Activated CD8-positive, alpha-beta T cell treated with anti-CD3 and anti-CD28 coated beads for 36 hours (primary cell): ENCODE results near the gene PPP1R7. TPM values are rescaled to one million over a fixed set of nuclear protein-coding genes. Genes with fewer than 3 reads are reported as not detected.

ENCODE experiments used
- ATAC-seq: fragments of 200-7000 bp; cut with Tn5 transposase; one replicate; pipeline ENCODE4 v1.10.0; 2021; ENCODE audit warnings: mild to moderate bottlenecking, moderate library complexity
- CTCF ChIA-PET: fragments of 350-600 bp; sonication (Branson Sonifier 250); formaldehyde crosslinking; loops from one replicate; lab custom pipeline; 2021; ENCODE audit warnings: antibody characterized with exemption; lab: Charles Lee
- POLR2A ChIA-PET: fragments of 350-600 bp; sonication (Branson Sonifier 250); formaldehyde crosslinking; loops from one replicate; lab custom pipeline; 2021; ENCODE audit warnings: antibody characterized with exemption; lab: Charles Lee
- DNase-seq: peaks from one replicate; pipeline ENCODE4 v3.0.0-alpha.2; 2020
- H3K27ac Mint-ChIP-seq: one replicate; pipeline ENCODE4 v1.8.0; 2021; ENCODE audit warnings: mild to moderate bottlenecking, mixed read lengths
- H3K27me3 Mint-ChIP-seq: one replicate; pipeline ENCODE4 v1.8.0; 2021; ENCODE audit warnings: mixed read lengths
- H3K36me3 Mint-ChIP-seq: one replicate; pipeline ENCODE4 v1.8.0; 2021; ENCODE audit warnings: low read depth, mixed read lengths
- H3K4me1 Mint-ChIP-seq: one replicate; pipeline ENCODE4 v1.8.0; 2021; ENCODE audit warnings: low read depth, mixed read lengths
- H3K4me3 Mint-ChIP-seq: one replicate; pipeline ENCODE4 v1.8.0; 2021; ENCODE audit warnings: mild to moderate bottlenecking, moderate library complexity, mixed read lengths
- H3K9me3 Mint-ChIP-seq: one replicate; pipeline ENCODE4 v1.8.0; 2021; ENCODE audit warnings: mixed read lengths
- intact Hi-C: fragments of 100-400 bp; cut with micrococcal nuclease; formaldehyde crosslinking; loops from one replicate; pipeline ENCODE4 v1.10.0; 2022
- total RNA-seq, 2 experiments: library from RNA; stranded (reverse); gene quantifications; one replicate each; pipeline ENCODE4 v1.2.3, GENCODE V29; 2021
- TF ChIP-seq, protein P1 (sequence below): fragments of 200-600 bp; IDR thresholded peaks from one replicate; pipeline ENCODE4 v1.8.0; 2022; ENCODE audit warnings: antibody characterized with exemption, mild to moderate bottlenecking

PPP1R7 gene
- total RNA-seq, 2 experiments from 2014 or later, result 82.9 to 88.7 TPM

DNA sequence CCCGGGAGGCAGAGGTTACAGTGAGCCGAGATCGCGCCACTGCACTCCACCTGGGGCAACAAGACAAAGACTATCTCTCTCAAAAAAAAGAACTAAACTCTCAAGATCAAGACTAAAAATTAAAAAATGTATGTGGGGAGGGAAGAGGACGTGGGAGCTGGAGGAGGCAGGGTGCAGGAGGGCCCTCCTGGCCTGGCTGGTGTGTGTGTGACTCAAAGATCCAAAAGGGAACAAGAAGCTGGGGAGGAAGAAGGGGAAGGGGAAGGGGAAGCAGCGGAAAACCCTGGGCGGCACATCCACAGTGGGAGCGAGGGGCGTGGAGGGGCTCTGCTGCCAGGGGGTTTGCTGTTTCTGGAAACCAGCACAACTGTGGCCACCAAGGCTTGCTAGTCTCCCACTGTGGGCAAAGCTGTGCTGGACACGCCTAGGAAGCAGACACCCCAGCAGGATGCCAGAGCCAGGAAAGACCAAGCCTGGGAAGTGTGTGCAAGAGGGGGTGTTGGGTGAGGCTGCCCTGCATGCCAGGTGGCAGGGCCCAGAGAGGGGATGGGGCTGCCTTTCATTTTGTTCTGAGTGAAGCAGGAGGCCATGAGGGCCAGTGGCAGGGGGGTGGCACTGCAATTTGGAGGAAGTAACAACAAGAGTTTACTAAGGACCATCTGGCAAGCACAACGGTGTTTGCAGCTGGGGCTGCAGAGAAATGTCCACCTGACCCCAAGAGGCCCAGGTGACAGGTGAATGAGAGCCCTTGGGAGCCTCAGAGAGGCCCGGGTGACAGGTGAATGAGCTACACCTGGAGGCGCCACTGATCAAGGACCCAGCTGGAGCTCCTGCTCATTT, 82.7 kb downstream of the PPP1R7 start:
- ATAC-seq, result no peak
- no peaks in the 10 kb centered on the region for H3K9me3 Mint-ChIP-seq
- POLR2A ChIA-PET, result interaction anchor here (1.1 kb wide), 1 partner anchor 14 kb away, joined by 3 read pairs; no protein-coding TSS in a partner anchor
- TF ChIP-seq, protein P1, sequence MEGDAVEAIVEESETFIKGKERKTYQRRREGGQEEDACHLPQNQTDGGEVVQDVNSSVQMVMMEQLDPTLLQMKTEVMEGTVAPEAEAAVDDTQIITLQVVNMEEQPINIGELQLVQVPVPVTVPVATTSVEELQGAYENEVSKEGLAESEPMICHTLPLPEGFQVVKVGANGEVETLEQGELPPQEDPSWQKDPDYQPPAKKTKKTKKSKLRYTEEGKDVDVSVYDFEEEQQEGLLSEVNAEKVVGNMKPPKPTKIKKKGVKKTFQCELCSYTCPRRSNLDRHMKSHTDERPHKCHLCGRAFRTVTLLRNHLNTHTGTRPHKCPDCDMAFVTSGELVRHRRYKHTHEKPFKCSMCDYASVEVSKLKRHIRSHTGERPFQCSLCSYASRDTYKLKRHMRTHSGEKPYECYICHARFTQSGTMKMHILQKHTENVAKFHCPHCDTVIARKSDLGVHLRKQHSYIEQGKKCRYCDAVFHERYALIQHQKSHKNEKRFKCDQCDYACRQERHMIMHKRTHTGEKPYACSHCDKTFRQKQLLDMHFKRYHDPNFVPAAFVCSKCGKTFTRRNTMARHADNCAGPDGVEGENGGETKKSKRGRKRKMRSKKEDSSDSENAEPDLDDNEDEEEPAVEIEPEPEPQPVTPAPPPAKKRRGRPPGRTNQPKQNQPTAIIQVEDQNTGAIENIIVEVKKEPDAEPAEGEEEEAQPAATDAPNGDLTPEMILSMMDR, result no peak
- intact Hi-C loops, result no loop called here
- H3K4me3 Mint-ChIP-seq, result no peak overlapping the region
- H3K27me3 Mint-ChIP-seq, result no peaks in the 10 kb centered on the region
- CTCF ChIA-PET, result no interaction called here
- no peak for DNase-seq
- H3K27ac Mint-ChIP-seq, result no peak overlapping the region
- peaks cover 72% of the 10 kb centered on the region for H3K36me3 Mint-ChIP-seq
- no peaks in the 10 kb centered on the region for H3K4me1 Mint-ChIP-seq

Other genes with a start within 250 kb of the PPP1R7 start
- gene CROCC2, start 244.1 kb upstream of the PPP1R7 start, total RNA-seq, result not detected
- 1 to 10 TPM; 1.4 to 1.8 TPM for gene SNED1, start 151.8 kb upstream of the PPP1R7 start, total RNA-seq
- gene MTERF4, start 48.2 kb upstream of the PPP1R7 start, total RNA-seq, result 10 to 100 TPM; 33.2 to 36.6 TPM
- 10 to 100 TPM; 71.3 to 74.8 TPM for gene PASK, start 995 bp upstream of the PPP1R7 start, total RNA-seq
- gene ANO7, start 38.2 kb downstream of the PPP1R7 start, total RNA-seq, result 1 to 10 TPM; 5.1 to 5.4 TPM
- gene HDLBP, start 165.2 kb downstream of the PPP1R7 start, total RNA-seq, result 100 to 1,000 TPM; 259 to 266 TPM
- gene SEPTIN2, start 165.5 kb downstream of the PPP1R7 start, total RNA-seq, result 100 to 1,000 TPM; 210 to 211 TPM
- gene FARP2, start 205.8 kb downstream of the PPP1R7 start, total RNA-seq, result 10 to 100 TPM; 31.9 to 32.8 TPM